Measurements from ENCODE around the gene FBXO2. TPM values are rescaled to one million over a fixed set of nuclear protein-coding genes. Genes with fewer than 3 reads are reported as not detected.
A peak's percentile ranks its signal among the peaks of the same experiment; 100 is the strongest.

FBXO2 gene
- total RNA-seq, 1 donor from 2014 or later: 2.2 TPM

DNA sequence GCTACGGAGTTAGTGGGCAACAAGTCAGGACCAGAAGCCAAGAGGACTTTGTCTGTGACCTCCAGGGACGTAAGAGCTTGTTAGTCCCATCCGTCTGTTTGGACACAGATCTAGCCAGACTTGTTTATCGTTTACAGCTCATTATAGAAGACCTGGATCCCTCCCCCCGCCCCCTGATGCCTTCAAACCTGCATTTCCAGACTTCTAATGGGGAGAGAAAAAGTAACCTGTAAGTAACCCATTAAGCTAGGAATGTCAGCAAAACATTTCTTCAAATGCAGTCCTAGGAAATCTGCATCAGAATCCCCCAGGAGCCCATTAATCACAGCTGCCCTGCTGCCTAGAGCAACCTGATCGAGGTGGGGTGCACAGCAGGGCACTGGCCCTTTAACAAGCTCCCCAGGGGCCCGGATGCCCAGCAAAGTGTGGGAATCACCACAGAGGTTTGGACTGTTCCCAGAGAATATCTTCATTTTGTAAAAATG is 28.1 kb upstream of the FBXO2 start:
- DNase-seq (ENCODE audit: low read depth in 2 of 2): no peak

DNA sequence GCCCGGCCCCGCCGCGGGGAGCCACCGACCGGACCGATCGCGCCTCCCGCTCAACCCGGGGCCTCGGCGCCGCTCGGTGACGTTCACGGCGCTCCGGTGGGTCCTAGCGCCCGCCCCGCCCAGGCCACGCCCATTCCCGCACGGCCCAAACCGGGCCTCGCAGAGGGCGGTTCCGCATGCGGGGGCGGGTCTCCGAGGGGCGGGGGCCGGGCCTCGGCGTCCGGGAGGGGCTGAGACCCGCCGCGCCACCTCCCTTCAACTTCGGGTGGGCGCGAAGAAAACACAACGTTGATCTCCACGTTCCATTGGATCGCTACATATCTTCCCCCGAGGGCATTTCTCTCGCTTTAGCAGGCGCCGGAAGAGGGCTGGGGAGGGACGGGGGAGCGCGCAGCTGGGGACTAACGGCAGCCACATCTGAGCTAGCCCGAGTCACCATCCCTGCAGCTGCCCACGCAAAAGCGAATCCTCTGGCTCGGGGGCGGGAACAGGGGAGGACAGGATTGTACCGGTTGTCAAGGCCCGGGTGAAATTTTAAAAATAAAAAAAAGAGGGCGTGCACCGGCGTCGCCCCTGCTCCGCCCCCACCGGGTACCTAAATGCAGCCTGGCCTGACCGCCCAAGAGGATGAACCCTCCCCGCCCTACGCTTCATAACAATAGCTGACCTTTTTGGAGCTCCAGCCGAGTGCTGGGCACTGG is 27.0 kb upstream of the FBXO2 start, which contains the start of gene MAD2L2:
TSS of gene MAD2L2 (minus strand) at position 78 of the 701 bp plus-strand sequence. CDS start 547 bp downstream, outside the sequence.
- DNase-seq (ENCODE audit: low read depth in 2 of 2): peak; percentile 74 to 83

GRCh38 chr1:11680270-11681070 is 26.2 kb upstream of the FBXO2 start:
- DNase-seq (ENCODE audit: low read depth in 2 of 2): no peak

DNA sequence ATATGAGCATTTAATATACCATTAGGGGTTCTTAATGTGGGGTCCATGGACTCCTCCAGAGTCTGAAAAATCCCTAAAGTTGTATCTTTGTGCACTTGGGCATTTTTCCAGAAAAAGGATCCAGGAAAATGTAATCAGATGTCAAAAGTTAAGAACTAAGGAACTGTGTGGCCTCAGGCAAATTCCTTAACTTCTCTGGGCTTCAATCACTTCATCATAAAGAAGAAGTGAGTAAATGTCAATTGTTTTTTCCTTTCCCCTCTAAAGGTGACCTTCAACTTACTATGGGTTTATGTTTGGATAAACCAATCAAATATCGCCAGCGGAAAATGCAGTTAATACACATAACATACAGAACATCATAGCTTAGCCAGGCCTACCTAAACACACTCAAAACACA is 24.2 kb upstream of the FBXO2 start:
- no peak for DNase-seq (ENCODE audit: low read depth in 2 of 2)

GRCh38 chr1:11676386-11677103 is 22.3 kb upstream of the FBXO2 start:
- no peak for DNase-seq (ENCODE audit: low read depth in 2 of 2)

DNA sequence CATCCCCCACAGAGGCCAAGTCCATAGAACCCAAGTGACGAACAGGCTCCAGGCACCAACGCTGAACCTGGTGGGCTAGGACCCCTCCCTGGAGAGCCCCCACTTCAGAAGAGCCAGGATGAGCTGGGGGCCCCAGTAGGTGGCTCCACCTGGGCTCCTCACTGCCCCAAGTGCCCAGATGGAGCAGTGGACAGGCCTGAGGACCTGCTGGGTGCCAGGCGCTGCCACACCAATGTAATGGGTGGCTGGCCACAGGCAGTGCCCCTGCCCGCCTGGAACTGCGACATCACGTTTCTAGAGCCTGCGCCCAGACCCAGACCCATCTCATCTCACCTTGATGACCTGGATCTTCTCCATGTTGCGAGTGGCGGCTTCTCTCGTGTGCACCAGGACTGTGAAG is 21.1 kb upstream of the FBXO2 start:
- no peak for DNase-seq (ENCODE audit: low read depth in 2 of 2)

- no peak for DNase-seq (ENCODE audit: low read depth in 2 of 2)
Observed at GRCh38 chr1:11674488-11674887, 20.3 kb upstream of the FBXO2 start.

DNA sequence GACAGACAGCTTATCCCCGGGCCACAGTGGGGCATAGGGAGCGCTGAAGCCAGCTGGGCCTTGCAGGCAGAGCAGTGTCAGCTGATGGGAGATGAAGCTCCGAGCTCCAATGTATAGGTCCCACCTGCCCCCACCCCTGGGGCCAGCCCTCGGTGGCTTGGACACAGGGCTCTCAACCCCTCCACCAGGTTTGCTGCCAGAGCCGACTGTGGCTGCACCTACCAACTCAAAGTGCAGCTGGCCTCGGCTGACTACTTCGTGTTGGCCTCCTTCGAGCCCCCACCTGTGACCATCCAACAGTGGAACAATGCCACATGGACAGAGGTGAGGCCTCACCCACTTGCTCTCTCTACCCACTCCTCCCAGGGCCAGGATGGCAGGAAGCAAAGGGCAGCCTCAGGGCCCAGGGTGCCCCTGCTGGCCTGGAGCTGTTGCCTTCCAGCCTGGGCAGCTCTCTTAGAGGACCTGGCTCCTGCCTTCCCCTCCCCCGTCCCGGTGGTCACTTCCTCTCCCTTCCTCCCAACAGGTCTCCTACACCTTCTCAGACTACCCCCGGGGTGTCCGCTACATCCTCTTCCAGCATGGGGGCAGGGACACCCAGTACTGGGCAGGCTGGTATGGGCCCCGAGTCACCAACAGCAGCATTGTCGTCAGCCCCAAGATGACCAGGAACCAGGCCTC is 19.0 kb upstream of the FBXO2 start:
- DNase-seq (ENCODE audit: low read depth in 2 of 2): no peak

DNA sequence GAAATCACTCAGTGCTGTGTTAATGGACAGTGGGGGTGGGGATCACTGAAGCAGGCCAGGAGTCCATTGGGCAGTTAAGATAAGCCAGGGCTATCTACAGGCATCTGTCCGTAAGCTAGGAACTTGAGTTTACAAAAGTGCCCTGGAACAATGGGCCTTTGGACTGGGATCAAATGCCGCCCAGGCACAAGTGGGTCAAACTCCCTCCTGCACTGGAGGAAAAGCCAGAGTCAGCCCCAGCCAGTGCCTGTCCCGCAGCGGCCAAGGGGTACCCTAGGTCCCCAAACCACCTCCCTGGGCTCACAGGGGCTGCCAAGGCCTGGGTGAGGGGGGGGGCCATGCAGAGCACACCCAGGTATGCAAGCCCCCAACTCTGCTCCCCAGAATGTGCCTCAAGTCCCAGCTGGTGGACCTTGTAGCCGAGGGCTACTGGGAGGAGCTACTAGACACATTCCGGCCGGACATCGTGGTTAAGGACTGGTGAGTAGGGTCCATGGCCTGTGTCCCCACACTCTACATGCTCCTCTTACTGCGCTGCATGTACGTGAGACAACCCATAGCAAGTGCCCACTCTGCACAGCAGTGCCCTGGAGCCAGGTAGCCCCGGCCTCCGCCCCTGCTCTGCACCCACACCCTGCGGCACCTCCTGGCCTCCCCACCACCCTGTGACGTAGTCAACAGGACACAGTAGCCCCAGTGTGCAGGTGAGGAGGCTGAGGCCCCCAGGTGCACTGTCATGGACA is 17.5 kb upstream of the FBXO2 start:
- no peak for DNase-seq (ENCODE audit: low read depth in 2 of 2)

DNA sequence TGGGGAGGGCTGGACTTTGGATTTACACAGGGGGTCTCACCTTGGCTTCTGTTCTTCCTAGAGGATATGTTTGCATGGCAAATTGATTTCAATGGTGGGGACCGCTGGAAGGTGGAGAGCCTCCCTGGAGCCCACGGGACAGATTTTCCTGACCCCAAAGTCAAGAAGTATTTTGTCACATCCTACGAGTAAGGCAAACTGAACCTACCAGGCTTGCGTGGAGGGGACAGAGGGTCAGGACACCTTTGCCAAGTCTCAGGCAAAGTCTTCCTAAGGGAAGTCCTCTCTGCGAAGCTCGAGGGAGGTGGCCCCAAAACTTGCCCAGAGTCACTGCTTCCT is 16.9 kb upstream of the FBXO2 start:
- no peak for DNase-seq (ENCODE audit: low read depth in 2 of 2)

GRCh38 chr1:11670747-11671146 is 16.5 kb upstream of the FBXO2 start:
- no peak for DNase-seq (ENCODE audit: low read depth in 2 of 2)

DNA sequence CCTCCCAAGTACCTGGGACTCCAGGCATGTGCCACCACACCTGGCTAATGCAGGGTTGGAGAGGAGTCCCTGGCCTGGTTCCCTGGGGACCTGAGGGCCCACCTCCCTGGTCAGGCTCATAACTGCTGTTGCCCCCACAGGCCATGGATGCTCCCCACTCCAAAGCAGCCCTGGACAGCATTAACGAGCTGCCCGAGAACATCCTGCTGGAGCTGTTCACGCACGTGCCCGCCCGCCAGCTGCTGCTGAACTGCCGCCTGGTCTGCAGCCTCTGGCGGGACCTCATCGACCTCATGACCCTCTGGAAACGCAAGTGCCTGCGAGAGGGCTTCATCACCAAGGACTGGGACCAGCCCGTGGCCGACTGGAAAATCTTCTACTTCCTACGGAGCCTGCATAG is 14.3 kb upstream of the FBXO2 start:
- no peak for DNase-seq (ENCODE audit: low read depth in 2 of 2)

- DNase-seq (ENCODE audit: low read depth in 2 of 2): peak in 1 of 2 donors; percentile 16
Observed at GRCh38 chr1:11664336-11665065, 10.3 kb upstream of the FBXO2 start.

GRCh38 chr1:11661103-11661502 is 6.9 kb upstream of the FBXO2 start:
- DNase-seq (ENCODE audit: low read depth in 2 of 2): no peak

DNA sequence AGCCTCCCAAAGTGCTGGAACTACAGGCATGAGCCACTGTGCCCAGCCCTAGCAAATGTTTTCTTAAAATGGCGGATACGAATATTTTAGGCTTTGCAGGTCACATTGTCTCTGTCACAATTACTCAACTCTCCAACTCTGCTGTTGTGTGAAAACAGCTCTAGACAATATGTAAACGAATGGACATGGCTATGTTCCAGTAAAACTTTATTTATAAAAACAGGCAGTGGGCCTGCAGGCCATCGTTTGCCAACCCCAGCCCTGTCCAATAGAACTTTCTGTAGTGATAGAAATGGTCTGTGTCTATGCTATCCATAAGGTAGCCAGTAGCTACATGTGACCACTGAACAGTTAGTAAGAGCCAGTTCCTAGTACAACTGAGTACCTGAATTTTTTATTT is 5.5 kb upstream of the FBXO2 start:
- no peak for DNase-seq (ENCODE audit: low read depth in 2 of 2)

DNA sequence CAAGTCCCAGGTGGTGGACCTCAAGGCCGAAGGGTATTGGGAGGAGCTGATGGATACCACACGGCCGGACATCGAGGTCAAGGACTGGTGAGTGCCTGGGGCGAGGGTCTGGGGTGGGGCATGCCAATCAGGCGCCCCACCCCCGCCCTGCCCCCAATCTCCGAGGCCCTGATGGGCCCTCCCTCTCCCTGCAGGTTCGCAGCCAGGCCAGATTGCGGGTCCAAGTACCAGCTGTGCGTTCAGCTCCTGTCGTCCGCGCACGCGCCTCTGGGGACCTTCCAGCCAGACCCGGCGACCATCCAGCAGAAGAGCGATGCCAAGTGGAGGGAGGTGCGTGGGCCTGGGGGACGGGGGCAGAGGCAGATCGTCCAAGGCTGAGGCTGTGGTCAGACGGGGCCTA is 4.3 kb upstream of the FBXO2 start:
- DNase-seq (ENCODE audit: low read depth in 2 of 2): no peak

DNA sequence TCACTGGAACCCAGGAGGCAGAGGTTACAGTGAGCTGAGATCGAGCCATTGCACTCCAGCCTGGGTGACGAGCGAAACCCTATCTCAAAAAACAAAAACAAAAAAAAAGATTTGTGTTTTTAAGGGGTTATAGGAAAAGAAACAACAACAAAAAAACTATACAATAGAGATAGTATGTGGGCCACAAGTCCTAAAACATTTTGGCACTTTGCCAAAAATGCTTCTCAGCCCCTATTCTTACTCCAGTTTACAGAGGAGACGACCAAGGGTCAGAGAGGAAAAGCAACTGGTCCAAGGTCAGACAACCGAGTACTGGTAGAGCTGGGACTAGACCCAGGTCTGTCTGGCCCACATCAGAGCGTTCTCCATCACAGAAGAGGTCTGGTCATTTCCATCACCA is 3.4 kb upstream of the FBXO2 start:
- DNase-seq (ENCODE audit: low read depth in 2 of 2): no peak

DNA sequence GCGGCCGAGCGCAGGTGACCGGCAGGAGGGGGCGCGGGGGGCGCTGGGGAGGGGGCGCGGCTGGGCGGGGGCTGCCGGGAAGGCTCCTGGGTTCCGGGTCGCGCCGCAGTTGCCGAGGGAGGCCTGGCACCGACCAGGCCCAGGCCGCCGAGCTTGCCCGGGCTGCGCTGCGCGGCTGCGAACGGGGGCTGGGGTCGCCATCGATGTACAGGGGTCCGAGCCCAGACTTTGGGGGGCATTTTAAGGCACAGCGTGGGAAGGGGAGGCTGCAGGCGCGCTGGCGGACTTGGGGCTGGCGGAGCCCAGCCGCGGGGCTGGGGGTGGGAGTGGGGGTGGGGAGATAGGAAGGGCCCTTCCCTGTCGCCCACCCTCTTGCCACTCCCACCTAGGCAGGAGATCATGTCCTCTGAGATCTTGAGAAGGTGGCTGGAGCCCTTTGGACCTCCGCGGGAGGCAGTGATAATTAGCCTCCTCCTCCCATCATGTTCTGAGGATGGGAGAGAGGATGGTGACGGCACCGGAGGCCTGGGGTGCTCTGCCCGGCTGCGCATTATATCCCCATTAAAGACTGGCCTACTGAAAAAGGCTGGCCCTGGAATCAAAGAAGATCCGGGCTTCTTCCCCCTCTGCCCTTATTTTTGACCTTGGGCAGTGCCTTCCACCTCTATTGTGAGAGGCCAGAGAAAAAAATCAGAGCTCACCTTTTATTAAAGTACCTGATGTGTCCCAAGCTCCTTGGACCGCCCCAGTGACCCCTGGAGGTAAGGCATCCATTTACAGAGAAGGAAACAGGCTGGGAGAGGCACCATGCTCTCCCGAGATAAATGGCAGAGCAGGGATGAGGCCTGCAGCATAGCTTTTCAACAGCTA is 945 bp upstream of the FBXO2 start:
- no peak for DNase-seq (ENCODE audit: low read depth in 2 of 2)

DNA sequence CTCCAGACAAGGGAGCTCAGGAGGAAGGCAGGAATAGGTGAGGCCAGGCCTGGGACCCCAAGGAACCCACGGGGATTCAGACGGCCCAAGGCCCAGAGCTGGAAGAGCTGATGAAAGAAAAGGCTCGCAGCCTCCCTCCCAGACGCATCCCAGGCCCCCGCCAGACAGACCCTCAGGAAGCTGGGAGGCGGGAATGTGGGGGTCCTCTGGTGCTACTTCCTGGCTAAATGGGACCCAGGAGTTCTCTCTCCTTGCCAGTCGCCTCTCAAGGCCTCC is 430 bp downstream of the FBXO2 start:
- DNase-seq (ENCODE audit: low read depth in 2 of 2): no peak

Data from lung microvascular endothelial cell (primary cell).